ENCODE measurements around the gene KRT2.

Gene KRT2

GRCh38 chr12:52651726-52652261, at the start of gene KRT2:
Gene KRT2 (minus strand): TSS chr12:52652211. CDS start chr12:52652142, 69 bp downstream.
- no peak for DNase-seq

- no peak for DNase-seq
These were observed 49.3 kb upstream of the KRT2 start for GRCh38 chr12:52701281-52701680.

- no peak for DNase-seq
These were observed 47.9 kb upstream of the KRT2 start for GRCh38 chr12:52699960-52700359.

- no peak for DNase-seq
These were observed 47.4 kb upstream of the KRT2 start for GRCh38 chr12:52699373-52699772.

GRCh38 chr12:52698651-52699340, 46.8 kb upstream of the KRT2 start:
- DNase-seq, result no peak

- DNase-seq, result no peak
These were observed 45.1 kb upstream of the KRT2 start for GRCh38 chr12:52697058-52697582.

- no peak for DNase-seq
These were observed 44.6 kb upstream of the KRT2 start for GRCh38 chr12:52696588-52696987.

- no peak for DNase-seq
These were observed 43.0 kb upstream of the KRT2 start for GRCh38 chr12:52695039-52695438.

- no peak for DNase-seq
These were observed 42.1 kb upstream of the KRT2 start for GRCh38 chr12:52694151-52694550.

- no peak for DNase-seq
These were observed 41.2 kb upstream of the KRT2 start for GRCh38 chr12:52693261-52693660.

- no peak for DNase-seq
These were observed 40.2 kb upstream of the KRT2 start for GRCh38 chr12:52692254-52692653.

- DNase-seq, result no peak
These were observed 39.8 kb upstream of the KRT2 start for GRCh38 chr12:52691841-52692150.

- DNase-seq, result no peak
These were observed 39.2 kb upstream of the KRT2 start for GRCh38 chr12:52691076-52691840.

- DNase-seq, result no peak
These were observed 38.5 kb upstream of the KRT2 start for GRCh38 chr12:52690351-52691075.

GRCh38 chr12:52689936-52690335, 37.9 kb upstream of the KRT2 start:
- DNase-seq, result no peak

- no peak for DNase-seq
These were observed 37.2 kb upstream of the KRT2 start for GRCh38 chr12:52689239-52689638.

GRCh38 chr12:52688481-52688880, 36.5 kb upstream of the KRT2 start:
- no peak for DNase-seq

- DNase-seq, result no peak
These were observed 35.7 kb upstream of the KRT2 start for GRCh38 chr12:52687497-52688385.

- no peak for DNase-seq
These were observed 34.9 kb upstream of the KRT2 start for GRCh38 chr12:52686756-52687487.

GRCh38 chr12:52686063-52686462, 34.1 kb upstream of the KRT2 start:
- DNase-seq, result no peak

- no peak for DNase-seq
These were observed 33.4 kb upstream of the KRT2 start for GRCh38 chr12:52685406-52685890.

GRCh38 chr12:52684431-52684830, 32.4 kb upstream of the KRT2 start:
- no peak for DNase-seq
